KMS-11 (cell line): ENCODE data around the gene BCO1.

ENCODE experiments used
- H2AFZ ChIP-seq: fragments of 200-600 bp; sonication (generic); 2 replicates; pipeline ENCODE4 v1.6.1; 2016; ENCODE audit warnings: antibody characterized with exemption, mixed run types, low read depth
- H3K27ac ChIP-seq: fragments of 200-600 bp; sonication (generic); 2 replicates; pipeline ENCODE4 v1.6.1; 2016; ENCODE audit warnings: mild to moderate bottlenecking, mixed run types
- H3K27me3 ChIP-seq: fragments of 200-600 bp; sonication (generic); 2 replicates; pipeline ENCODE4 v1.6.1; 2017; ENCODE audit warnings: mild to moderate bottlenecking, low read depth, mixed run types, moderate library complexity; ENCODE audit not compliant: insufficient read depth
- H3K36me3 ChIP-seq: fragments of 200-600 bp; sonication (generic); 2 replicates; pipeline ENCODE4 v1.6.1; 2017; ENCODE audit warnings: mild to moderate bottlenecking, mixed run types; ENCODE audit not compliant: insufficient read depth
- H3K4me1 ChIP-seq: fragments of 200-600 bp; sonication (generic); 2 replicates; pipeline ENCODE4 v1.6.1; 2016; ENCODE audit warnings: mild to moderate bottlenecking, low read depth, mixed run types; ENCODE audit not compliant: poor library complexity, severe bottlenecking
- H3K4me2 ChIP-seq: fragments of 200-600 bp; sonication (generic); 2 replicates; pipeline ENCODE4 v1.7.0; 2016; ENCODE audit warnings: mild to moderate bottlenecking, mixed run types
- H3K4me3 ChIP-seq: fragments of 200-600 bp; sonication (generic); IDR thresholded peaks from 2 replicates; pipeline ENCODE4 v1.6.1; 2017; ENCODE audit warnings: low read depth, low read length, mixed read lengths; ENCODE audit not compliant: insufficient read depth
- H3K79me2 ChIP-seq: fragments of 200-600 bp; sonication (generic); 2 replicates; pipeline ENCODE4 v1.6.1; 2016; ENCODE audit warnings: low read depth, mixed run types; ENCODE audit not compliant: insufficient read depth
- H3K9ac ChIP-seq: fragments of 200-600 bp; sonication (generic); 2 replicates; pipeline ENCODE4 v1.6.1; 2016; ENCODE audit warnings: mild to moderate bottlenecking, mixed run types
- H4K20me1 ChIP-seq: fragments of 200-600 bp; sonication (generic); 2 replicates; pipeline ENCODE4 v1.6.1; 2016; ENCODE audit warnings: mild to moderate bottlenecking, mixed run types; ENCODE audit not compliant: insufficient read depth
- CTCF ChIP-seq: fragments of 200-600 bp; sonication (generic); conservative IDR thresholded peaks from 2 replicates; pipeline ENCODE4 v1.6.1; 2017; ENCODE audit warnings: low read depth, mild to moderate bottlenecking, antibody characterized with exemption, low read length, moderate library complexity, mixed read lengths

The BCO1 gene

GRCh38 chr16:81237282-81237681, 1.2 kb upstream of the BCO1 start:
- Histone ChIP-seq H3K27me3 (no peaks in the 10 kb centered on the region), H4K20me1 (no peaks in the 10 kb centered on the region), H3K79me2 (no peaks in the 10 kb centered on the region), H3K9ac (no peak overlapping the region), H3K27ac (no peak overlapping the region), H2AFZ (no peak overlapping the region), H3K4me1 (no peaks in the 10 kb centered on the region), H3K4me2 (no peak overlapping the region), H3K36me3 (no peaks in the 10 kb centered on the region), H3K4me3 (no peak overlapping the region)
- no peak for TF ChIP-seq CTCF

- H3K27me3 ChIP-seq = no peaks in the 10 kb centered on the region
- no peak overlapping the region; the same call in 1 of the 2 replicates for H2AFZ ChIP-seq
- no peak for TF ChIP-seq CTCF
- H3K9ac ChIP-seq = no peak overlapping the region
- no peaks in the 10 kb centered on the region for H3K36me3 ChIP-seq
- no peaks in the 10 kb centered on the region for H3K4me1 ChIP-seq
- no peaks in the 10 kb centered on the region for H3K79me2 ChIP-seq
- H3K4me3 ChIP-seq = no peak overlapping the region
- H3K4me2 ChIP-seq = no peak overlapping the region
- no peaks in the 10 kb centered on the region for H4K20me1 ChIP-seq
- no peak overlapping the region for H3K27ac ChIP-seq
Measured at GRCh38 chr16:81237942-81238295, 570 bp upstream of the BCO1 start.

GRCh38 chr16:81239367-81240121, 1.1 kb downstream of the BCO1 start:
- H4K20me1 ChIP-seq = no peaks in the 10 kb centered on the region
- H3K9ac ChIP-seq = no peak overlapping the region
- TF ChIP-seq CTCF = no peak
- no peak overlapping the region for H2AFZ ChIP-seq
- no peak overlapping the region for H3K4me3 ChIP-seq
- H3K79me2 ChIP-seq = no peaks in the 10 kb centered on the region
- H3K27me3 ChIP-seq = no peaks in the 10 kb centered on the region
- no peaks in the 10 kb centered on the region for H3K36me3 ChIP-seq
- no peaks in the 10 kb centered on the region for H3K4me1 ChIP-seq
- H3K27ac ChIP-seq = no peak overlapping the region
- no peak overlapping the region for H3K4me2 ChIP-seq

- no peak overlapping the region for H2AFZ ChIP-seq
- H3K36me3 ChIP-seq = no peaks in the 10 kb centered on the region
- H3K4me1 ChIP-seq = no peaks in the 10 kb centered on the region
- no peak overlapping the region for H3K4me2 ChIP-seq
- no peaks in the 10 kb centered on the region for H3K79me2 ChIP-seq
- no peaks in the 10 kb centered on the region for H3K27me3 ChIP-seq
- H4K20me1 ChIP-seq = no peaks in the 10 kb centered on the region
- TF ChIP-seq CTCF = no peak
- no peak overlapping the region for H3K4me3 ChIP-seq
- H3K27ac ChIP-seq = no peak overlapping the region
- no peak overlapping the region for H3K9ac ChIP-seq
Measured at GRCh38 chr16:81241706-81242105, 3.2 kb downstream of the BCO1 start.
